Nephron progenitor cell (in vitro differentiated cells): ENCODE data around the gene NDUFB11.

ENCODE experiments used
- DNase-seq: peaks from one replicate; pipeline ENCODE4 v3.0.0; 2021
- H3K27ac Mint-ChIP-seq: 2 replicates; pipeline ENCODE4 v1.8.0; 2021; ENCODE audit warnings: mild to moderate bottlenecking, moderate library complexity, mixed read lengths
- H3K27me3 Mint-ChIP-seq: 2 replicates; pipeline ENCODE4 v1.8.0; 2021; ENCODE audit warnings: mild to moderate bottlenecking, low read depth, mixed read lengths; ENCODE audit not compliant: poor library complexity
- H3K36me3 Mint-ChIP-seq: 2 replicates; pipeline ENCODE4 v1.8.0; 2021; ENCODE audit warnings: low read depth, mixed read lengths
- H3K4me1 Mint-ChIP-seq: 2 replicates; pipeline ENCODE4 v1.8.0; 2021; ENCODE audit warnings: mixed read lengths
- H3K4me3 Mint-ChIP-seq: 2 replicates; pipeline ENCODE4 v1.8.0; 2021; ENCODE audit warnings: mild to moderate bottlenecking, moderate library complexity, mixed read lengths
- H3K9me3 Mint-ChIP-seq: 2 replicates; pipeline ENCODE4 v1.8.0; 2021; ENCODE audit warnings: mild to moderate bottlenecking, moderate library complexity, mixed read lengths
- CTCF ChIP-seq: fragments of 200-600 bp; sonication (generic); IDR thresholded peaks from 2 replicates; pipeline ENCODE4 v1.5.0; 2021; ENCODE audit warnings: antibody characterized with exemption

Gene NDUFB11

DNA sequence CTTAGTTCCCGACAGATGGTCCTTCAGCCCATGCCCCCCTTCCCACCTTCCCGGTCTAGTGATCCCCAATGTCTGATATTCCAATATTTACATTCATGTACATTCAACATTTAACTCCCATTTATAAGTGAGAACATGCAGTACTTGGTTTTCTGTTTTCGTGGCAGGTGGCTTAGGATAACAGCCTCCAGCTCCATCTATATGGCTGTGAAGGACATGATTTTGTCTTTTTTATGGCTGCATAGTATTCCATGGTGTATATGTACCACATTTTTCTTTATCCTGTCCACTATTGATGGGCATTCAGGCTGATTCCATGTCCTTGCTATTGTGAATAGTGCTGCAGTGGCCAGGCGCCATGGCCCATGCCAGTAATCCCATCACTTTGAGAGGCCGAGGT is 14.3 kb upstream of the NDUFB11 start:
- H3K4me1 Mint-ChIP-seq: no peaks in the 10 kb centered on the region
- TF ChIP-seq CTCF: no peak
- H3K9me3 Mint-ChIP-seq: peaks cover 77% of the 10 kb centered on the region

DNA sequence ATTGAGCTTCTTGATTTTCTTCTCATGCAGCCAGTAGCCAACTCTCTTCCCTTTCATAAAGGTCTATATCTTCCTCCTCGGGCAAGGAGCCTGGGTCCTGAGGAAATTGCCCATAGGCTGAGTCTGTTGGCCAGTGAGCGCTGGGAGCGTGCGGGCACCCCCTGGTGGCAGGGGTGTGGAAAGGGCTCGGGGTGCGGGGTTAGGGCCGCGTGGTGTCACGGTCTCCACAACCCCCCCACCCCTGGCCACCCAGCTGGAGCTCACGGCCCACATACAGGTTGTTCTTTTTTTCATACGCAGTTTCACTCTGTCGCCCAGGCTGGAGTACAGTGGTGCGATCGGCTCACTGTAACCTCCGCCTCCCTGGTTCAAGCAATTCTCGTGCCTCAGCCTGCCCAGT is 13.6 kb upstream of the NDUFB11 start:
- Mint-ChIP-seq H3K4me1 (no peaks in the 10 kb centered on the region), H3K4me3 (no peak overlapping the region), H3K27me3 (peaks cover 3% of the 10 kb centered on the region), H3K27ac (no peak overlapping the region), H3K9me3 (peaks cover 80% of the 10 kb centered on the region), H3K36me3 (peaks cover 88% of the 10 kb centered on the region)
- DNase-seq: no peak
- TF ChIP-seq CTCF: no peak

More for the DNA sequence above, 14.3 kb upstream of the NDUFB11 start:
- Mint-ChIP-seq H3K4me3 (no peak overlapping the region), H3K27me3 (peaks cover 3% of the 10 kb centered on the region), H3K36me3 (peaks cover 86% of the 10 kb centered on the region), H3K27ac (no peak overlapping the region)
- no peak for DNase-seq

GRCh38 chrX:47156611-47157520 is 12.4 kb upstream of the NDUFB11 start:
- DNase-seq: no peak
- Mint-ChIP-seq H3K4me1 (no peaks in the 10 kb centered on the region), H3K4me3 (no peak overlapping the region), H3K27ac (no peak overlapping the region), H3K27me3 (no peaks in the 10 kb centered on the region), H3K9me3 (peaks cover 75% of the 10 kb centered on the region), H3K36me3 (peaks cover 76% of the 10 kb centered on the region)
- no peak for TF ChIP-seq CTCF

DNA sequence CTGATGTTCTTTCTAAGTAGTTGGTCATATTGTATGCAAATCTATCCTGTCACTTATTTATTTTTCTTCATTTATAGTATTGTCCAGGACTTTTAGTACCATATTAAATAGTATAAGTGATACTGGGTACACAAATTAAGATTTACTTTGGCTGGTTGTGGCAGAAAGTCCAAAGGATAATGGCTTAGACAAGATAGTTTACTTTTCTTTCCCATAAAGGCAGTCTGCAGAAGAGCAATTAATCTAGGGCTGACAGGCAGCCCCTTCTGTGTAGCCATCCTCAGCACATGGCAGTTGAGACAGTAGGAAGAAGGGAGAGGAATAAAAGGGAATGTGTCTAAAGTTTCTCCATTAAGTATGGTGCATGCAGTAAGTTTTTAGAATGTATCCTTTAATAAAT is 6.9 kb upstream of the NDUFB11 start:
- no peak overlapping the region for H3K27ac Mint-ChIP-seq
- no peak for TF ChIP-seq CTCF

GRCh38 chrX:47148946-47149345 is 4.4 kb upstream of the NDUFB11 start:
- H3K27ac Mint-ChIP-seq: no peak overlapping the region
- peaks cover 50% of the 10 kb centered on the region for H3K36me3 Mint-ChIP-seq
- peaks cover 56% of the 10 kb centered on the region for H3K9me3 Mint-ChIP-seq
- no peak for DNase-seq
- no peak for TF ChIP-seq CTCF
- H3K4me3 Mint-ChIP-seq: no peak overlapping the region
- peaks cover 25% of the 10 kb centered on the region for H3K4me1 Mint-ChIP-seq
- H3K27me3 Mint-ChIP-seq: no peaks in the 10 kb centered on the region

More for the DNA sequence above, 6.9 kb upstream of the NDUFB11 start:
- Mint-ChIP-seq H3K36me3 (peaks cover 65% of the 10 kb centered on the region), H3K9me3 (peaks cover 60% of the 10 kb centered on the region), H3K4me1 (peaks cover 16% of the 10 kb centered on the region), H3K27me3 (no peaks in the 10 kb centered on the region), H3K4me3 (no peak overlapping the region)
- DNase-seq: no peak
